Measurements from ENCODE around the gene ZNF662. TPM values are rescaled to one million over a fixed set of nuclear protein-coding genes. Genes with fewer than 3 reads are reported as not detected.

ZNF662 gene
- total and polyA plus RNA-seq, 2 donors from 2014 or later: 4.9 to 12.8 TPM

GRCh38 chr3:42892169-42892568 is 13.8 kb upstream of the ZNF662 start:
- Histone ChIP-seq H3K36me3 (ENCODE audit: control insufficient read depth in 2 of 3, insufficient read depth in 3 of 3, low read length in 3 of 3) (no peaks in the 10 kb centered on the region), H3K4me1 (ENCODE audit: control insufficient read depth in 2 of 3, insufficient read depth in 2 of 3, low read depth in 1 of 3, low read length in 3 of 3) (no peaks in the 10 kb centered on the region), H3K27me3 (ENCODE audit: control insufficient read depth, insufficient read depth, low read length) (no peaks in the 10 kb centered on the region), H3K9me3 (ENCODE audit: control insufficient read depth in 2 of 3, insufficient read depth in 1 of 3, low read length in 3 of 3) (no peaks in the 10 kb centered on the region), H3K9ac (ENCODE audit: low read length in 3 of 3) (no peak overlapping the region), H3K27ac (ENCODE audit: low read depth in 2 of 2, low read length in 2 of 2) (no peak overlapping the region), H3K4me3 (ENCODE audit: low read length in 3 of 3) (no peak overlapping the region)
- TF ChIP-seq CTCF (IDR thresholded peaks at IDR 0.05; ENCODE audit: borderline replicate concordance, extremely low read depth, insufficient read depth): no peak
- intact Hi-C loops (cut with DNase I): no loop called here
- no peak for DNase-seq
- no peak for FAIRE-seq

- no peak for TF ChIP-seq CTCF (IDR thresholded peaks at IDR 0.05; ENCODE audit: borderline replicate concordance, extremely low read depth, insufficient read depth)
- no peaks in the 10 kb centered on the region for H3K36me3 ChIP-seq (ENCODE audit: control insufficient read depth in 2 of 3, insufficient read depth in 3 of 3, low read length in 3 of 3)
- FAIRE-seq: no peak
- no peak overlapping the region for H3K4me3 ChIP-seq (ENCODE audit: low read length in 3 of 3)
- H3K9me3 ChIP-seq (ENCODE audit: control insufficient read depth in 2 of 3, insufficient read depth in 1 of 3, low read length in 3 of 3): no peaks in the 10 kb centered on the region
- intact Hi-C loops (cut with DNase I): no loop called here
- H3K27me3 ChIP-seq (ENCODE audit: control insufficient read depth, insufficient read depth, low read length): no peaks in the 10 kb centered on the region
- H3K9ac ChIP-seq (ENCODE audit: low read length in 3 of 3): no peak overlapping the region
- H3K4me1 ChIP-seq (ENCODE audit: control insufficient read depth in 2 of 3, insufficient read depth in 2 of 3, low read depth in 1 of 3, low read length in 3 of 3): no peaks in the 10 kb centered on the region
- H3K27ac ChIP-seq (ENCODE audit: low read depth in 2 of 2, low read length in 2 of 2): no peak overlapping the region
- DNase-seq: no peak
Observed at GRCh38 chr3:42892807-42893206, 13.1 kb upstream of the ZNF662 start.

GRCh38 chr3:42894698-42895579 is 11.0 kb upstream of the ZNF662 start:
- H3K4me1 ChIP-seq (ENCODE audit: control insufficient read depth in 2 of 3, insufficient read depth in 2 of 3, low read depth in 1 of 3, low read length in 3 of 3): no peaks in the 10 kb centered on the region
- no peaks in the 10 kb centered on the region for H3K36me3 ChIP-seq (ENCODE audit: control insufficient read depth in 2 of 3, insufficient read depth in 3 of 3, low read length in 3 of 3)
- no peak overlapping the region for H3K9ac ChIP-seq (ENCODE audit: low read length in 3 of 3)
- intact Hi-C loops (cut with DNase I): no loop called here
- no peaks in the 10 kb centered on the region for H3K9me3 ChIP-seq (ENCODE audit: control insufficient read depth in 2 of 3, insufficient read depth in 1 of 3, low read length in 3 of 3)
- no peak overlapping the region for H3K4me3 ChIP-seq (ENCODE audit: low read length in 3 of 3)
- H3K27me3 ChIP-seq (ENCODE audit: control insufficient read depth, insufficient read depth, low read length): no peaks in the 10 kb centered on the region
- TF ChIP-seq CTCF (IDR thresholded peaks at IDR 0.05; ENCODE audit: borderline replicate concordance, extremely low read depth, insufficient read depth): no peak
- DNase-seq (no peak), FAIRE-seq (no peak)
- no peak overlapping the region for H3K27ac ChIP-seq (ENCODE audit: low read depth in 2 of 2, low read length in 2 of 2)
